ENCODE measurements around the gene FAM135A.

- TF ChIP-seq REST (IDR thresholded peaks at IDR 0.05; ENCODE audit: insufficient read depth in 1 of 2, low read depth in 2 of 2, low read length in 1 of 2) (no peak), POLR2AphosphoS5 (IDR thresholded peaks at IDR 0.05; ENCODE audit: low read depth, low read length) (no peak), SIN3A (IDR thresholded peaks at IDR 0.05; ENCODE audit: borderline replicate concordance, insufficient read depth, low read depth, low read length) (no peak), TCF7L2 (IDR thresholded peaks at IDR 0.05; ENCODE audit: low read depth, low read length) (no peak)
- TF ChIP-seq, protein P1, sequence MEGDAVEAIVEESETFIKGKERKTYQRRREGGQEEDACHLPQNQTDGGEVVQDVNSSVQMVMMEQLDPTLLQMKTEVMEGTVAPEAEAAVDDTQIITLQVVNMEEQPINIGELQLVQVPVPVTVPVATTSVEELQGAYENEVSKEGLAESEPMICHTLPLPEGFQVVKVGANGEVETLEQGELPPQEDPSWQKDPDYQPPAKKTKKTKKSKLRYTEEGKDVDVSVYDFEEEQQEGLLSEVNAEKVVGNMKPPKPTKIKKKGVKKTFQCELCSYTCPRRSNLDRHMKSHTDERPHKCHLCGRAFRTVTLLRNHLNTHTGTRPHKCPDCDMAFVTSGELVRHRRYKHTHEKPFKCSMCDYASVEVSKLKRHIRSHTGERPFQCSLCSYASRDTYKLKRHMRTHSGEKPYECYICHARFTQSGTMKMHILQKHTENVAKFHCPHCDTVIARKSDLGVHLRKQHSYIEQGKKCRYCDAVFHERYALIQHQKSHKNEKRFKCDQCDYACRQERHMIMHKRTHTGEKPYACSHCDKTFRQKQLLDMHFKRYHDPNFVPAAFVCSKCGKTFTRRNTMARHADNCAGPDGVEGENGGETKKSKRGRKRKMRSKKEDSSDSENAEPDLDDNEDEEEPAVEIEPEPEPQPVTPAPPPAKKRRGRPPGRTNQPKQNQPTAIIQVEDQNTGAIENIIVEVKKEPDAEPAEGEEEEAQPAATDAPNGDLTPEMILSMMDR (IDR thresholded peaks at IDR 0.05), result no peak
These were observed 8.7 kb upstream of the FAM135A start for GRCh38 chr6:70404658-70405057.

All from Panc1 (cell line).